Muscle layer of colon (tissue), 2 donors: ENCODE data around the gene FAM180A.

ENCODE experiments used
- H3K27ac ChIP-seq: one replicate; pipeline ENCODE4 v1.7.0; 2013; ENCODE audit warnings: low read depth, mild to moderate bottlenecking, low read length, moderate library complexity
- H3K27me3 ChIP-seq, 2 donors: one replicate each; pipeline ENCODE4 v1.7.0; 2013; ENCODE audit warnings: low read length in 2 of 2, mild to moderate bottlenecking in 2 of 2; ENCODE audit not compliant: insufficient read depth in 2 of 2, control insufficient read depth in 1 of 2
- H3K36me3 ChIP-seq: one replicate; pipeline ENCODE4 v1.7.0; 2013; ENCODE audit warnings: mild to moderate bottlenecking, low read length; ENCODE audit not compliant: insufficient read depth
- H3K4me1 ChIP-seq: one replicate; pipeline ENCODE4 v1.7.0; 2013; ENCODE audit warnings: mild to moderate bottlenecking, low read length; ENCODE audit not compliant: insufficient read depth
- H3K4me3 ChIP-seq, 2 donors: one replicate each; pipeline ENCODE4 v1.7.0; 2013; ENCODE audit warnings: low read length in 2 of 2, low read depth in 1 of 2, mild to moderate bottlenecking in 1 of 2, moderate library complexity in 1 of 2
- H3K9ac ChIP-seq: one replicate; pipeline ENCODE4 v1.7.0; 2013; ENCODE audit warnings: low read length
- H3K9me3 ChIP-seq: one replicate; pipeline ENCODE4 v1.7.0; 2013; ENCODE audit warnings: mild to moderate bottlenecking, low read length
- donor health status: abdominal sarcoma.
- donor health status: Adenocarcinoma of cecum.

Gene FAM180A

DNA sequence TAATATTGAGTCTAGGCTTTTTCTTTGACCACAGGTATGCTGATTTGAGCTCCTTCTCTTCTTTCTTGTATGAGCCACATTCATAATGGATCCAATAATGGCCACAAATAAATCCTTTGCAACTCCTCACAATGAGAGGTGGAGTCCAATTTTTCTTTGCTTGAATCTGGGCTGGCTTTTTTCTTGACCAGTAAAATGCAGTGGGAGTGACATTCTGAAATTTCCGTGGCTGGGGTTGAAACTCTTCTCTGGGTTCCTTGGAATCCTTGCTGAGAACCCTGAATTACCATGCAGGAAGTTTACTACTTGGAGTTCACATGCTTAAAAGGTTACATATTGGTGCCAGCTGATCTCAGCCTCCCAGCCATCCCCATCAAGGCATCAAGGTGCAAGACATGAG lies 22.4 kb upstream of the FAM180A start:
- Histone ChIP-seq H3K27ac (no peak overlapping the region), H3K4me3 (no peak overlapping the region), H3K4me1 (peaks cover 6% of the 10 kb centered on the region), H3K27me3 (no peaks in the 10 kb centered on the region), H3K9ac (no peak overlapping the region), H3K9me3 (no peaks in the 10 kb centered on the region), H3K36me3 (no peaks in the 10 kb centered on the region)

GRCh38 chr7:135770139-135770710 lies 21.6 kb upstream of the FAM180A start:
- Histone ChIP-seq H3K27me3 (no peaks in the 10 kb centered on the region), H3K4me3 (no peak overlapping the region), H3K4me1 (peaks cover 6% of the 10 kb centered on the region), H3K9ac (no peak overlapping the region), H3K9me3 (no peaks in the 10 kb centered on the region), H3K36me3 (no peaks in the 10 kb centered on the region), H3K27ac (no peak overlapping the region)

- H3K27ac ChIP-seq, result no peak overlapping the region
- H3K9me3 ChIP-seq, result no peaks in the 10 kb centered on the region
- H3K36me3 ChIP-seq, result no peaks in the 10 kb centered on the region
- no peak overlapping the region for H3K4me3 ChIP-seq
- H3K9ac ChIP-seq, result no peak overlapping the region
- peaks cover 6% of the 10 kb centered on the region for H3K4me1 ChIP-seq
- no peaks in the 10 kb centered on the region for H3K27me3 ChIP-seq
Measured at GRCh38 chr7:135769005-135769802, 20.6 kb upstream of the FAM180A start.

DNA sequence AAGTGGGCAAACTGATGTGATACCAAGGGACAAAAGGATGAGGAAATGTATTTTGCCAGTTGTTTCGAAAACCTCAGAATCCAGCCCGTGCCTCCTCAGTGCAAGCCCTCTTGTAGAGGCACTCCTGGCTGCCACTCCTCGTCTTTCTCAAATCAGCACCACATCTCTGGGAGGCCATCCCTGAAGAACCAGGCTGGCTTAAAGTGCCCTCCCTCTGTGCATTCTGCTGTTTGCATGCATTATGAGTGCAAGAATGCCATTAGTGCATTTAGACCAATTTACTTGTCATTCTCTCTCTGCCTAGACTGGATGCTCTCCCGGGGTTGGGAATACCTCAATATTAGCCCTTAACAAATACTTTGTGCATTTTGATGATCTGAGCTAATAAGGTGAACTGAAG lies 19.9 kb upstream of the FAM180A start:
- Histone ChIP-seq H3K4me3 (no peak overlapping the region), H3K4me1 (peaks cover 6% of the 10 kb centered on the region), H3K36me3 (no peaks in the 10 kb centered on the region), H3K27me3 (no peaks in the 10 kb centered on the region), H3K9ac (no peak overlapping the region), H3K27ac (no peak overlapping the region), H3K9me3 (no peaks in the 10 kb centered on the region)

- no peak overlapping the region for H3K4me3 ChIP-seq
- H3K4me1 ChIP-seq, result peaks cover 6% of the 10 kb centered on the region
- H3K36me3 ChIP-seq, result no peaks in the 10 kb centered on the region
- no peak overlapping the region for H3K27ac ChIP-seq
- H3K9ac ChIP-seq, result no peak overlapping the region
- H3K9me3 ChIP-seq, result no peaks in the 10 kb centered on the region
- no peaks in the 10 kb centered on the region for H3K27me3 ChIP-seq
Measured at GRCh38 chr7:135768064-135768463, 19.5 kb upstream of the FAM180A start.

GRCh38 chr7:135763261-135763660 lies 14.6 kb upstream of the FAM180A start:
- Histone ChIP-seq H3K27ac (no peak overlapping the region), H3K27me3 (no peaks in the 10 kb centered on the region), H3K4me3 (no peak overlapping the region), H3K9ac (no peak overlapping the region), H3K9me3 (no peaks in the 10 kb centered on the region), H3K4me1 (peaks cover 10% of the 10 kb centered on the region), H3K36me3 (no peaks in the 10 kb centered on the region)

DNA sequence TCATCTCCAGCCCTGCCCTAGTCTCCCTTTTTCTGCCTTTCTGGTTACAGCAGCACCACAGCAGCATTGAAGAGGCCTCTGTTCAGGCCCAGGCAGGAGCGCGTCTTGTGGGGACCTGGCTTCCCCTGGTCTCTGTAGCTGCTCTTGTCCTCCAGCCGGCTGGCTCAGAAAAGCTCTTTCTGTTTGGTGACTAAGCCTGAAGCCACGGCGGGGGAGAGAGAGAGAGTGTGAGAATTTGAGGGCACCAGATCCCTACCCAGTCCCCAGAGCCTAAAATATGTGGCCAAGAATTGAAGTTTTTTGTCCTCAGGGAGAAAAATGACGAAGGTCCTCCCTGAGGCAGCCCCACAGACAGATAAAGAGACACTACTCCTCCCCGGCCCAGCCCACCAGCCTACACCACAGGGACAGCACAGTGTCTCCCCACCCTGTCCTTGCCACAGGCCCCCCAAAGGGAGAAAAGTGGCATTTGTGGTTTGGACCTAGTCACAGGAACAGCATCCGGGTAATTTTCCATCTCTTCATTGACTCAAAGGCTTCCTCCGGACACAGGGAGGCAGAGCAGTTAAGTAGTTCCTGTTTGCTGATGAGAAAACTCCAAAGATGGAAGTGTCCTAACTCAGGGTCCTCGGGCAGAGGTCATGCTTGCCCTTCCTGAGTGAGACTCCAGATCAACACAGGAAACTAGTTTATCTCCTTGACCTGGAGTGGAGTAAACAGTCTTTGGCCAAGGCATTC lies 13.3 kb upstream of the FAM180A start:
- no peak overlapping the region for H3K27ac ChIP-seq
- no peaks in the 10 kb centered on the region for H3K9me3 ChIP-seq
- no peaks in the 10 kb centered on the region for H3K27me3 ChIP-seq
- no peaks in the 10 kb centered on the region for H3K36me3 ChIP-seq
- H3K9ac ChIP-seq, result no peak overlapping the region
- peaks cover 8% of the 10 kb centered on the region for H3K4me1 ChIP-seq
- no peak overlapping the region for H3K4me3 ChIP-seq

- Histone ChIP-seq H3K27ac (no peak overlapping the region), H3K4me3 (no peak overlapping the region), H3K27me3 (no peaks in the 10 kb centered on the region), H3K36me3 (no peaks in the 10 kb centered on the region), H3K9me3 (no peaks in the 10 kb centered on the region), H3K9ac (no peak overlapping the region), H3K4me1 (peaks cover 21% of the 10 kb centered on the region)
Measured at GRCh38 chr7:135759532-135759931, 10.9 kb upstream of the FAM180A start.

GRCh38 chr7:135758531-135758932 lies 9.9 kb upstream of the FAM180A start:
- no peak overlapping the region for H3K9ac ChIP-seq
- H3K4me3 ChIP-seq, result peak overlapping the region; percentile 2 to 13
- no peaks in the 10 kb centered on the region for H3K9me3 ChIP-seq
- H3K36me3 ChIP-seq, result no peaks in the 10 kb centered on the region
- H3K4me1 ChIP-seq, result peaks cover 21% of the 10 kb centered on the region
- H3K27ac ChIP-seq, result no peak overlapping the region
- no peaks in the 10 kb centered on the region for H3K27me3 ChIP-seq

DNA sequence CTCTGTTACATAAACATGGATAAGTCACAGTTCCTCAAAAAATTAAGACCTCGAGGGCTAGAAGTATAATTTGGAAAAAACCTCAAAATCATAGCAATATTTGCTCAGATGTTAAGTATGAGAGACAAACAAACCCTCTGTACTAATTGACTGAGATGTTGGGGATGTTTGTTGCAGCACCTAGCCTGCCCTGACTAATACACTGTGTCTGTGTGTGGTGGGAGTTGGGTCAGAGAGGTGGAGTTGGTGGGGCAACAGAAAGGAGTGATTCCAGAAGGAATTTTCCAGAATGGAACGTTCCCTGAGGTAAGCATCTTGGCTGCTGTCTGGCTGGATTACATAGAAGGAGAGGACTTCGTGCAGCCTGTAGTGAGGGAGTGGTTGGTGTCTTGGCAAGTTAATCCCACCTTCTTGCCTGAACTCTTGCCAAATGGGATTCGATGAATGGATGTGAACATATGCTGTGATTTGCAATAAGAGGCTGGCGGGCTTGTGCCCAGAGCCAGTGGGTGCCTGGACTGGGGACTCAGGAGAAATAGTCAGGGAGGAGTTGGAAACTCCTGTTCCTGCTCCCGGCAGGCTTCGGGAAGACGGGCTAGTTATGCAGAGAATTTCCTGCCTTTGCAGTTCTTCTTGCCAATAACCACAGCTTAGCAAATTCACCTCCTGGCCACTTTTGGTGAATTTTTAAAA lies 9.3 kb upstream of the FAM180A start:
- Histone ChIP-seq H3K27ac (peak overlapping the region; percentile 3), H3K9ac (no peak overlapping the region), H3K27me3 (no peaks in the 10 kb centered on the region), H3K36me3 (no peaks in the 10 kb centered on the region), H3K4me3 (peak overlapping the region in 1 of 2 donors; percentile 13), H3K4me1 (peaks cover 21% of the 10 kb centered on the region), H3K9me3 (no peaks in the 10 kb centered on the region)

DNA sequence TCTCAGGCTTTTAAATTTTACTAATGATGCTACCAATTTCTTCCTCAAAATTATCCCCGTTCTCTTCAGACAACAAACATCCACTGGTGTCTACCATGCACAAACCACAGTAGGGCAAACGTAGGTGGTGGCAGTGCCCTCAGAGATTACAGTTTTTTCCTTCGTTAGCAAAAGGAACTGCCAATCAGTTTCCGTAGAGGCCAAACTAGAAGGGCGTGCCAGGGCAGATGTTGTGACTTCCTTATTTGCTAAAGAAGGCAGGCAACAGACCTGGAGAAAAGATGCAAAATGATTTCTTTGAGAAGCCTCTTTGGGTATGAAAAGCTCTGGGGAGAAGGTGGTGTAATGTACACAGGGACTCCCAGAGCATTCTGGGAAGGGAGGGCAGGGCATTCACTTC lies 7.6 kb upstream of the FAM180A start:
- Histone ChIP-seq H3K4me3 (no peak overlapping the region), H3K36me3 (no peaks in the 10 kb centered on the region), H3K27ac (no peak overlapping the region), H3K4me1 (peaks cover 21% of the 10 kb centered on the region), H3K9me3 (no peaks in the 10 kb centered on the region), H3K27me3 (no peaks in the 10 kb centered on the region), H3K9ac (no peak overlapping the region)
